Hematopoietic multipotent progenitor cell treated with erythropoietin and hydrocortisone succinate and interleukin-3 and kit ligand, for 6 days (in vitro differentiated cells): ENCODE data around the gene ONECUT2.
"Not testable (repeated sequence)": the region's sequence is repeated elsewhere in the genome, so short reads cannot be mapped to it uniquely, and the experiment has no call there.

ENCODE experiments used
- DNase-seq: peaks from one replicate; pipeline ENCODE4 v3.0.0-alpha.2; 2015

ONECUT2 gene

GRCh38 chr18:57446322-57446721, 11.1 kb downstream of the ONECUT2 start:
- DNase-seq, result peak; percentile 60

DNA sequence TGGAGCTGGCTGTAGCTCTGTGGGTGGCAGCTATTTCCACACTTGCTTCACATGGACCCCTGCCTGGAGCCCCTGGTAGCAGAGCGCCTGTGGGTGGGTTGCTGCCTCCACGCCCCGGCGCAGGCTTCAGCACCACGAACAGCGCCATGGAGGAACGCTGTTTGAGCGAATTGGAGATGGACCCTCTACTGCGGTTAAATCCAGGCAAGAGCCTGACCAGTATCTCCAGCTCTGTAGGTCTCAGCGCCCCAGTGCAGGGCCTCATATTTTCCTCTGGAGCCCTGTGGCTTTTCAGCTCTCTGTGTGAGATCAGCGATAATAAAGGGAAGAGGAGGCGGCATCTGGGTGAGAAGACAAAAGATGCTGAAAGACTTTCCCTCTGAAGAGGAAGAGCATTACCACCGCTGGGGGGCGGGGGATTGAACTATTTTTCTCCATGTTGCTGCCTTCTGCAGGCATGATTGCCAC, 12.0 kb downstream of the ONECUT2 start:
- peak; percentile 64 for DNase-seq

- DNase-seq, result no peak
Measured at GRCh38 chr18:57455576-57456129, 20.5 kb downstream of the ONECUT2 start.

GRCh38 chr18:57461652-57462269, 26.6 kb downstream of the ONECUT2 start:
- no peak for DNase-seq

- DNase-seq, result no peak
Measured at GRCh38 chr18:57466307-57466706, 31.1 kb downstream of the ONECUT2 start.

DNA sequence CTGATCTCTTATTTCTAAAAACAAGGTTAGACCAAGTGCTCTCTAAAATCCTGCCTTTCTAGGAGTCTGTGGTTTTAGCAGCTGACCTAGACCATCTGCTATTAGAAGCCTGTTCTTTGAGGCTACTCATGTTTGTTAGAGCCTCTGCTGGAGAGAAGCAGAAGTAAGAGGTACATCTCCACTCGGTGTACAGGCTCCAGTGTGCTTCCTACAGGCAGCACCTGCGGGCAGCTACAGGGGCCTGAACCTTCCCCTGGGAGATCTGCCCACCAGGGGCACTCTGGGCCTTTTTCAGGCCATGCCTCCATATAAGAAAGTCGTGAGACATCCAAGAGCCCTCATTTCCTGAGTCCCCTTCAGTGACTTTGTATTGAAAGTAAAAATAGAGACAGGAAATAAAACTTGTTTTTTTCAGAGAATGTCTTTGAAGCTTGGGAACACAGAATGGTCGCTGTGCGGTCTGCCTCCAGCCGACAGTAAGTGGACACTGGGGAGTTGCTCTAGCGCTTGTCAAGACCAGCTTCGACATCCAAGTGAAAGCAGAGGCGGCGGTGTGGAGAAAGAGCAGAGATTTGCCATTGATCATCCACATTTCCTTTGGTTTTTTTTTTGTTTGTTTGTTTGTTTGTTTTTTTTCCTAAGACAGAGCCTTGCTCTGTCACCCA, 31.7 kb downstream of the ONECUT2 start:
- peak; percentile 4 for DNase-seq

DNA sequence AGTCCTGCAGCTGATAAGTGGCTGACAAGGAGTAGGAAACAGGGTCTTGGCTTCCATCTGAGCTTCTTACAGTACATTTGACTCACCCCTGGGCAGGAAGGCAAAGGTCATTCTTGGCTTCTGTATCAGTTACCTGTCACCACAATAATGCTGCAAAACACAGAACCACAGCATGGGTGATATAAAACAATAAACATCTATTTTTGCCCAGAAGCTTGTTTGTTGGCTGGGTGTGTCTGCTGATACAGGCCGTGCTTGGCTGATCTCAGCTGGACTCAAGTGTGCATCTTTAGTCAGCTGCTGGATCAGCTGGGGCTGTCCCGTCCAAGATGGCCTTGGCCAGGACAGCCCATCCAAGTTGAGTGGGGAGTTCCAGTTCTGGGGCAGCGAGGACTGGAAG, 34.7 kb downstream of the ONECUT2 start:
- no peak for DNase-seq

DNA sequence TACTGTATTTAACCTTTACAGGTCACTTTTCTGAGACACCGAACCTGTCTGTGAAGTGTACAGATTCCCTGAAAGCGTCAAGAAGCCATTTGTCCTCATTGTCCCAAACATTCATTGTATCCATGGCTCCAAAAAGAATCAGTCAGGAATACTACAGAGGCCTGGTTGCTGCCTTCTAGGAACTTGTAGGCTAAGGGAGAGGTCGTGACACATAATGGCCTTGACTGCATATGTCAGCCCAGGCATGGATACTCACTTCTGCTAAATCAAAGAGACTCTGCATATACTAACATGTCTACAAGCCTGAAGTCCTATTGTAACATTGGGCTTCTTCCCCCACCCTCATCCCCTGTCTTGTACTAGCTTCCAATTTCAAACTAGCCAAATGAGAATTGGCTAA, 40.2 kb downstream of the ONECUT2 start:
- no peak for DNase-seq

DNA sequence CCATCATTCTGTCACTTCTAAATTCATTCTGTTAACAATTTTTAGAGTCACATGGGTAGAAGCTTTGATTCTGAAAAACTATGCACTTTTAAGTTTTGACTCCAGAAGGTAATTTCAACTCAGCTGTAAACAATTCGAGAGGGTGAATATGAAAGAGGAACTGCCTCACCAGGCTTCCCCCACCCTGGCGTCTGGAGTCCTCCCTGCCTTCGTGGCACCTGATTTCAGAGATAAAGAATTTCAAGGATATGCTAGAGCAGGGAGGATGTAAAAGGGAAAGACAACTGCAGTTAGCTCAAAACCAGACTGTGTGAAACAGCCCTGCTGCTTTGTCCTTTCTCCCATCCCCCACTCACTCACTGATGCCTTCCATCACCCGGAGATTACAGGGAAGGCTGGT, 40.7 kb downstream of the ONECUT2 start:
- DNase-seq, result peak; percentile 9

GRCh38 chr18:57480733-57481132, 45.6 kb downstream of the ONECUT2 start:
- DNase-seq, result no peak

GRCh38 chr18:57497372-57498294, 62.5 kb downstream of the ONECUT2 start:
- no peak for DNase-seq

GRCh38 chr18:57498682-57499256, 63.6 kb downstream of the ONECUT2 start:
- DNase-seq, result no peak

- no peak for DNase-seq
Measured at GRCh38 chr18:57502624-57503023, 67.5 kb downstream of the ONECUT2 start.

GRCh38 chr18:57505231-57505630, 70.1 kb downstream of the ONECUT2 start:
- no peak for DNase-seq

- DNase-seq, result peak; percentile 53
Measured at GRCh38 chr18:57516056-57516455, 80.9 kb downstream of the ONECUT2 start.

- no peak for DNase-seq
Measured at GRCh38 chr18:57518533-57518932, 83.4 kb downstream of the ONECUT2 start.

GRCh38 chr18:57519668-57520424, 84.7 kb downstream of the ONECUT2 start:
- no peak for DNase-seq

DNA sequence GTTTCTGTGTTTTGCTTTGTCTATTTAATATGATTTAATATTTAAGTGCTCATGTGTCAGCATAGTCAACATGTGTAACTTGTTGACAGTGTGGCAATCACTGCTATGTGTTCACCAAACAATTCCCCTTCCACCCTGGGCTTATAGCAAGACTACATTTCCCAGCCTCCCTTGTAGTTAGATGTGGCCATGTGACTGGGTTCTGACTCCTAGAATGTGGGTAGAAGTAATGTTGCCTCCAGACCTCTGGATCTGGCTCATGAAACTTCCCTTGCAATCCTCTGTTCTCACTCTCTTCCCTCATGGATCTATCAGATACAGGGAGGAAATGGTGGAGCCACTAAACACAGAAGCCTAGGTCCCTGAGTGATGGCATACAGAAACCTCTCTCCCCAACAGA, 87.2 kb downstream of the ONECUT2 start:
- DNase-seq, result not testable (repeated sequence)

- peak; percentile 92 for DNase-seq
Measured at GRCh38 chr18:57523171-57523956, 88.2 kb downstream of the ONECUT2 start.

DNA sequence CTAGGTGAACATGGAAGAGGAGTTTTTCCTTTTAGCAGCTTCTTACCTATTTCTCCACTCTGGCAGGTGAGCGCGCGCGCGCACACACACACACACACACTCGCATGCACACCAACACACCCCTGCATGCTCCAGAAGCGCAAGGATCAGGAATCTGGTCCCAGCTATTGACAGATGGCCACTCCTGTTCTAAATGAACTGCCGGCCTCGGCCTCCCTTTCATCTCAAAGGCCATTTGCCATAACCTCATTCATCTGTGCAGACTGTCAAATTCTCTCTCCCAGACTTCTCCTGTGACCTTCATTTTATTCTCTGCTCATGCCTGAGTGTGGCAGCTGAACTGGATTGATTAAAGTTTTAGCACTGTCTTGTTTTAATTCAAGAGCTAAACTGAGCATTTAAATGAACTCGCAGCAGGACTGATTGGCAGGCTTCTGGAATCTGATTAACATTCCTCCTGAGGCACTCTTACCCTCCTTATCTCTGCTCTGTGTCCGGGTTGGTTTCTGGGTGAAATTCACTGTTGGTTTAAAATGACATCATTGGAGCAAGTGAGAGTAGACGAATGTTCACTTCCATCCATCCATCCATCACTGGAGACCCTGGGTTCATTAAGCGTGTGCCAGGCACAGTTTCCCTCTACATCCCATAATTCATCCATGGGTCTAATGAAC, 92.5 kb downstream of the ONECUT2 start:
- DNase-seq, result peak; percentile 34

DNA sequence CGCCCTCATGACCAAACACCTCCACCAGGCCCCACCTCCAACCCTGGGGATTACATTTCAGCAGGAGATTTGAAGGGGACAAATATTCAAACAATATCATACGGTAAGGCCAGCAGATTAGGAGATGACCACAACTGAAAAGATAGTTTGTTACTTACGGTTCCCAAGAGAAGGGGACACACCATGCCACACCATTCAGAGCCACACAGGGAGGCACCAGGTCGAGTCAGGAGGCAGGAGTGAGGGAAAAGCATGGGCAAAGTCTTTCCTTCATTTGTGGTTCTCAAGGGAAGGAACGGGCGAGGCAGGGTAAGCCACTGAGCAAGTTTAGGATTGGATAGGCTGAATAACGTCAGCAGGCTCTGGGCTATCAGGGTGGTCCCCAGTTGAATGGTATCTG, 94.0 kb downstream of the ONECUT2 start:
- no peak for DNase-seq
